ENCODE measurements around the gene DCAF15. TPM values are rescaled to one million over a fixed set of nuclear protein-coding genes. Genes with fewer than 3 reads are reported as not detected.

The DCAF15 gene
- total RNA-seq, 1 donor from 2014 or later = 21.0 TPM

GRCh38 chr19:13979244-13979615, 26.9 kb downstream of the DCAF15 start:
- no peak for DNase-seq (ENCODE audit: low spot score)
- H3K4me1 Mint-ChIP-seq (ENCODE audit: low read depth) = peaks cover 17% of the 10 kb centered on the region
- no peak overlapping the region for H3K4me3 Mint-ChIP-seq (ENCODE audit: unreplicated experiment)
- H3K9me3 Mint-ChIP-seq (ENCODE audit: low read depth) = no peaks in the 10 kb centered on the region
- TF ChIP-seq, protein P1, sequence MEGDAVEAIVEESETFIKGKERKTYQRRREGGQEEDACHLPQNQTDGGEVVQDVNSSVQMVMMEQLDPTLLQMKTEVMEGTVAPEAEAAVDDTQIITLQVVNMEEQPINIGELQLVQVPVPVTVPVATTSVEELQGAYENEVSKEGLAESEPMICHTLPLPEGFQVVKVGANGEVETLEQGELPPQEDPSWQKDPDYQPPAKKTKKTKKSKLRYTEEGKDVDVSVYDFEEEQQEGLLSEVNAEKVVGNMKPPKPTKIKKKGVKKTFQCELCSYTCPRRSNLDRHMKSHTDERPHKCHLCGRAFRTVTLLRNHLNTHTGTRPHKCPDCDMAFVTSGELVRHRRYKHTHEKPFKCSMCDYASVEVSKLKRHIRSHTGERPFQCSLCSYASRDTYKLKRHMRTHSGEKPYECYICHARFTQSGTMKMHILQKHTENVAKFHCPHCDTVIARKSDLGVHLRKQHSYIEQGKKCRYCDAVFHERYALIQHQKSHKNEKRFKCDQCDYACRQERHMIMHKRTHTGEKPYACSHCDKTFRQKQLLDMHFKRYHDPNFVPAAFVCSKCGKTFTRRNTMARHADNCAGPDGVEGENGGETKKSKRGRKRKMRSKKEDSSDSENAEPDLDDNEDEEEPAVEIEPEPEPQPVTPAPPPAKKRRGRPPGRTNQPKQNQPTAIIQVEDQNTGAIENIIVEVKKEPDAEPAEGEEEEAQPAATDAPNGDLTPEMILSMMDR (IDR thresholded peaks at IDR 0.05) = no peak
- H3K27ac Mint-ChIP-seq (ENCODE audit: unreplicated experiment) = no peak overlapping the region
- H3K36me3 Mint-ChIP-seq (ENCODE audit: low read depth) = peaks cover 2% of the 10 kb centered on the region
- H3K27me3 Mint-ChIP-seq (ENCODE audit: low read depth) = no peaks in the 10 kb centered on the region

DNA sequence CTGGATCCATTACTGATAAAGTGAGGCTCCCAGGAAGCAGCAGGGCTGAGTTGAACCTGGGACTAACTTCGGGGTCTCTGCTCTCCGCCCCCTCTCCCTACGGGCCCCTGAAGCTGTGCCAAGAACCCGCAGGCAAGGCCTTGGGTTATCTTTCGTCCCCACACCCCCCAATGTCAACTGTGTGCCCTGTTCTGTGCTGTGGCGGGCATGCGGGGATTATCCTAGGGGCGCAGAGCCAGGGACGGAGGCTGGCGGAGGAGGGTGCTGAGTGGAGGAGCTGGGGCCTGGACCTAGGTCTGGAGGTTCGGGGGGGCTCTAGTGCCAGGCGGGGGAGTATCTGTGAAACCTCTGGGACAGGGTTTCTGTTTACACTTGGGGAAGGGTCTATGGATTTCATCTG, 27.4 kb downstream of the DCAF15 start:
- Mint-ChIP-seq H3K27ac (ENCODE audit: unreplicated experiment) (no peak overlapping the region), H3K9me3 (ENCODE audit: low read depth) (no peaks in the 10 kb centered on the region), H3K4me1 (ENCODE audit: low read depth) (peaks cover 17% of the 10 kb centered on the region), H3K36me3 (ENCODE audit: low read depth) (no peaks in the 10 kb centered on the region), H3K27me3 (ENCODE audit: low read depth) (no peaks in the 10 kb centered on the region), H3K4me3 (ENCODE audit: unreplicated experiment) (no peak overlapping the region)
- TF ChIP-seq, protein P1 (IDR thresholded peaks at IDR 0.05) = no peak
- no peak for DNase-seq (ENCODE audit: low spot score)

DNA sequence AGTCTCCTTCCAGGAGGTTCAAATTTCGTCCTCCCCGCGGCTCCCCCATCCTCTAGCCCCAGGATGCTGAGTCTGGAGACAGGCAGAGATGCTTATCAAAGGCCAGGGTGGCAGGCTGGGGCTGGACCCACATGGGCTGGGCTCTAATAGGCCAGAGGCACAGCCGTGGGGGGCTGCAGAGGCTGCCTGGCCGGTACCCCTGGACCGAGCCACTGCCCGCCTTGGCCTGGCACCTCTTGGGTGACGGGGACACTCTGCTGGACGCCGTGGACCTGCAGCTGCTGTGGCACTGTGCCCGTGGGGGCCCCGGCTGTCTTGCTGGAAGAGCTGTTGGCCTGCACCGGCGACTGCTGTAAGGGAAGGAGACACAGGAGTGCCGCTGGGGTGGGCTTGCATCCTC, 28.0 kb downstream of the DCAF15 start:
- Mint-ChIP-seq H3K27ac (ENCODE audit: unreplicated experiment) (no peak overlapping the region), H3K9me3 (ENCODE audit: low read depth) (no peaks in the 10 kb centered on the region), H3K36me3 (ENCODE audit: low read depth) (no peaks in the 10 kb centered on the region), H3K4me3 (ENCODE audit: unreplicated experiment) (no peak overlapping the region), H3K27me3 (ENCODE audit: low read depth) (no peaks in the 10 kb centered on the region), H3K4me1 (ENCODE audit: low read depth) (peaks cover 17% of the 10 kb centered on the region)
- TF ChIP-seq, protein P1 (IDR thresholded peaks at IDR 0.05) = no peak
- DNase-seq (ENCODE audit: low spot score) = no peak

DNA sequence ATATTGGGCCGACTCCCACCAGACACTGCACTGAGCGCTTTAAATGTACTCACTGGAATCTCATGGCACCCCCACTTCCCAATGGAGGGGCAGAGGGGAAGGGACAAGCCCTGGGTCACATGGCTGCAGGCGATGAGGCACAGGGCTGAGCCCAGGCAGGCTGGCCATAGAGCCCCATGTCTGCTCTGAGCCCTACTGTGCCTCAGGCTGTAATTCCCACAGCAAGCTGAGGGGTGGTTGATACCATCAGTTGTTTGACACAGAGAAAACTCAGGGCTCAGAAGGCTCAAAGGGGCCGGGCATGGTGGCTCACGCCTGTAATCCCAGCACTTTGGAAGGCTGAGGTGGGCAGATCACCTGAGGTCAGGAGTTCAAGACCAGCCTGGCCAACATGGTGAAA, 28.7 kb downstream of the DCAF15 start:
- H3K36me3 Mint-ChIP-seq (ENCODE audit: low read depth) = no peaks in the 10 kb centered on the region
- no peak overlapping the region for H3K4me3 Mint-ChIP-seq (ENCODE audit: unreplicated experiment)
- TF ChIP-seq, protein P1 (IDR thresholded peaks at IDR 0.05) = no peak
- no peak for DNase-seq (ENCODE audit: low spot score)
- no peaks in the 10 kb centered on the region for H3K27me3 Mint-ChIP-seq (ENCODE audit: low read depth)
- no peaks in the 10 kb centered on the region for H3K9me3 Mint-ChIP-seq (ENCODE audit: low read depth)
- peaks cover 13% of the 10 kb centered on the region for H3K4me1 Mint-ChIP-seq (ENCODE audit: low read depth)
- no peak overlapping the region for H3K27ac Mint-ChIP-seq (ENCODE audit: unreplicated experiment)

DNA sequence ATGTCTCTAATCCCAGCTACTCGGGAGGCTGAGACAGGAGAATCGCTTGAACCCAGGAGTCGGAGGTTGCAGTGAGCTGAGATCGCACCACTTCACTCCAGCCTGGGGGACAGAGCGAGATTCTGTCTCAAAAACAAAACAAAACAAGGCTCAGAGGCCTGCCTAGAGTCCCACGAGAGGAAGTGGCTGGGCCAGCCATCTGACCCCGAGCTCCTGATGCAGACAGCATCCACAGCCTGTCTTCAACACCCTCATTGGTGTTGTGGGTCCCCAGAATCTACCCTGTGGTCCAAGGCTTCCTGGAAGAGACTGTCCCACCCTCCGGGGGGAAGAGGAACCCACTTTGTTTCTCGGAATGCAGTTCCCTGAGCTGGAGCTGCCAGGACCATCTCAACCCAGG, 29.2 kb downstream of the DCAF15 start:
- Mint-ChIP-seq H3K4me1 (ENCODE audit: low read depth) (peaks cover 11% of the 10 kb centered on the region), H3K27me3 (ENCODE audit: low read depth) (no peaks in the 10 kb centered on the region), H3K36me3 (ENCODE audit: low read depth) (no peaks in the 10 kb centered on the region), H3K27ac (ENCODE audit: unreplicated experiment) (no peak overlapping the region), H3K9me3 (ENCODE audit: low read depth) (no peaks in the 10 kb centered on the region), H3K4me3 (ENCODE audit: unreplicated experiment) (no peak overlapping the region)
- TF ChIP-seq, protein P1 (IDR thresholded peaks at IDR 0.05) = no peak
- DNase-seq (ENCODE audit: low spot score) = no peak
